Neural cell (in vitro differentiated cells): Measurements from ENCODE around the gene HS3ST3B1. TPM values are rescaled to one million over a fixed set of nuclear protein-coding genes. Genes with fewer than 3 reads are reported as not detected.

Source experiments
- H2AFZ ChIP-seq: fragments of 200-600, 300-800 bp; sonication (generic), shearing (Covaris generic); 2 replicates; pipeline ENCODE4 v1.6.0; 2014; ENCODE audit warnings: low read depth, mild to moderate bottlenecking, antibody characterized with exemption, low read length, moderate library complexity
- H3F3A ChIP-seq: fragments of 200-600 bp; shearing (Covaris generic); 2 replicates; pipeline ENCODE4 v1.6.1; 2016; ENCODE audit warnings: mild to moderate bottlenecking, moderate library complexity, mixed read lengths, antibody characterized with exemption, low read length; ENCODE audit not compliant: insufficient read depth, poor library complexity, severe bottlenecking
- H3K27ac ChIP-seq: fragments of 200-600, 300-800 bp; sonication (generic), shearing (Covaris generic); 2 replicates; pipeline ENCODE4 v1.5.1; 2014; ENCODE audit warnings: mild to moderate bottlenecking, low read length, moderate library complexity
- H3K27me3 ChIP-seq: fragments of 300-800, 200-600 bp; sonication (generic), shearing (Covaris generic); 2 replicates; pipeline ENCODE4 v1.6.0; 2014; ENCODE audit warnings: mild to moderate bottlenecking, low read depth, low read length, moderate library complexity; ENCODE audit not compliant: insufficient read depth
- H3K36me3 ChIP-seq: fragments of 300-800, 200-600 bp; sonication (generic), shearing (Covaris generic); 2 replicates; pipeline ENCODE4 v1.5.1; 2014; ENCODE audit warnings: mild to moderate bottlenecking, antibody characterized with exemption, low read length, moderate library complexity; ENCODE audit not compliant: insufficient read depth
- H3K4me2 ChIP-seq: fragments of 300-800, 200-600 bp; sonication (generic), shearing (Covaris generic); 2 replicates; pipeline ENCODE4 v1.6.0; 2014; ENCODE audit warnings: mild to moderate bottlenecking, low read length
- H3K4me3 ChIP-seq: fragments of 300-800, 200-600 bp; sonication (generic), shearing (Covaris generic); 2 replicates; pipeline ENCODE4 v1.5.1; 2014; ENCODE audit warnings: mild to moderate bottlenecking, low read length, moderate library complexity
- H3K79me2 ChIP-seq: fragments of 200-600 bp; shearing (Covaris generic); replicated peaks from 2 replicates; pipeline ENCODE4 v1.6.0; 2014; ENCODE audit warnings: mild to moderate bottlenecking, low read length, moderate library complexity; ENCODE audit not compliant: insufficient read depth
- H3K9ac ChIP-seq: fragments of 300-800, 200-600 bp; sonication (generic), shearing (Covaris generic); 2 replicates; pipeline ENCODE4 v1.6.1; 2016; ENCODE audit warnings: mild to moderate bottlenecking, low read length, mixed read lengths
- H3K9me2 ChIP-seq: fragments of 200-600 bp; shearing (Covaris generic); 2 replicates; pipeline ENCODE4 v1.6.1; 2016; ENCODE audit warnings: mild to moderate bottlenecking, low read length, mixed read lengths; ENCODE audit not compliant: insufficient read depth
- H3K9me3 ChIP-seq: fragments of 200-600, 300-800 bp; sonication (generic), shearing (Covaris generic); 2 replicates; pipeline ENCODE4 v1.6.1; 2016; ENCODE audit warnings: mild to moderate bottlenecking, mixed run types, low read length, moderate library complexity, mixed read lengths
- H4K20me1 ChIP-seq: fragments of 200-600 bp; shearing (Covaris generic); 2 replicates; pipeline ENCODE4 v1.6.1; 2016; ENCODE audit warnings: mild to moderate bottlenecking, mixed run types; ENCODE audit not compliant: insufficient read depth
- EP300 ChIP-seq: fragments of 450-650 bp; conservative IDR thresholded peaks from 2 replicates; pipeline ENCODE4 v1.6.1; 2014; ENCODE audit warnings: antibody characterized with exemption, mild to moderate bottlenecking, moderate library complexity; ENCODE audit not compliant: poor library complexity, severe bottlenecking
- EZH2 ChIP-seq: fragments of 200-600, 300-800 bp; shearing (Covaris generic), sonication (generic); IDR thresholded peaks from 2 replicates; pipeline ENCODE4 v1.6.1; 2014; ENCODE audit warnings: antibody characterized with exemption, low read length, borderline replicate concordance, mild to moderate bottlenecking; ENCODE audit not compliant: insufficient read depth, poor library complexity, severe bottlenecking
- MXI1 ChIP-seq: fragments of 450-650 bp; conservative IDR thresholded peaks from 2 replicates; pipeline ENCODE4 v1.6.1; 2014; ENCODE audit warnings: antibody characterized with exemption, mild to moderate bottlenecking; ENCODE audit not compliant: poor library complexity, severe bottlenecking
- POLR2AphosphoS5 ChIP-seq: IDR thresholded peaks from 2 replicates; pipeline ENCODE4 v1.6.1; 2012
- RAD21 ChIP-seq: fragments of 450-650 bp; conservative IDR thresholded peaks from 2 replicates; pipeline ENCODE4 v1.6.1; 2014; ENCODE audit warnings: antibody characterized with exemption, mild to moderate bottlenecking, moderate library complexity
- SMC3 ChIP-seq: fragments of 450-650 bp; conservative IDR thresholded peaks from 2 replicates; pipeline ENCODE4 v1.6.1; 2014; ENCODE audit warnings: antibody characterized with exemption, mild to moderate bottlenecking, moderate library complexity; ENCODE audit not compliant: poor library complexity
- TAF1 ChIP-seq: IDR thresholded peaks from 2 replicates; pipeline ENCODE4 v1.6.1; 2012; ENCODE audit warnings: low read depth
- polyA plus RNA-seq: library from polyadenylated mRNA; depleted of rRNA; stranded (reverse); fragments of >200 nt; gene quantifications from 2 replicates; pipeline ENCODE4 v1.2.3, GENCODE V29; 2014
- TF ChIP-seq, protein P1 (sequence below): fragments of 450-650 bp; IDR thresholded peaks from 2 replicates; pipeline ENCODE4 v1.5.1; 2014; ENCODE audit warnings: antibody characterized with exemption, mild to moderate bottlenecking, moderate library complexity; ENCODE audit not compliant: poor library complexity, severe bottlenecking
- TF ChIP-seq, protein P2 (sequence below): IDR thresholded peaks from 2 replicates; pipeline ENCODE4 v1.6.1; 2012; ENCODE audit warnings: borderline replicate concordance

HS3ST3B1 gene
- polyA plus RNA-seq, 1 donor from 2014 or later = 0.58 TPM

- no peaks in the 10 kb centered on the region for H4K20me1 ChIP-seq
- H3K9me2 ChIP-seq = no peaks in the 10 kb centered on the region
- H3K9me3 ChIP-seq = no peaks in the 10 kb centered on the region
- no peak overlapping the region for H3K4me2 ChIP-seq
- H3K9ac ChIP-seq = no peak overlapping the region
- H3K79me2 ChIP-seq = no peaks in the 10 kb centered on the region
- H3K27ac ChIP-seq = no peak overlapping the region
- H3K27me3 ChIP-seq = no peaks in the 10 kb centered on the region
- no peak overlapping the region for H3K4me3 ChIP-seq
- TF ChIP-seq SMC3 = no peak
- no peak for TF ChIP-seq MXI1
- no peak for TF ChIP-seq EZH2
- no peaks in the 10 kb centered on the region for H3K36me3 ChIP-seq
- no peak overlapping the region for H2AFZ ChIP-seq
- H3F3A ChIP-seq = no peaks in the 10 kb centered on the region
These were observed 20.0 kb downstream of the HS3ST3B1 start for GRCh38 chr17:14320734-14321475.

- no peaks in the 10 kb centered on the region for H3K9me3 ChIP-seq
- no peaks in the 10 kb centered on the region for H3K27me3 ChIP-seq
- TF ChIP-seq TAF1 = no peak
- TF ChIP-seq RAD21 = no peak
- TF ChIP-seq, protein P1, sequence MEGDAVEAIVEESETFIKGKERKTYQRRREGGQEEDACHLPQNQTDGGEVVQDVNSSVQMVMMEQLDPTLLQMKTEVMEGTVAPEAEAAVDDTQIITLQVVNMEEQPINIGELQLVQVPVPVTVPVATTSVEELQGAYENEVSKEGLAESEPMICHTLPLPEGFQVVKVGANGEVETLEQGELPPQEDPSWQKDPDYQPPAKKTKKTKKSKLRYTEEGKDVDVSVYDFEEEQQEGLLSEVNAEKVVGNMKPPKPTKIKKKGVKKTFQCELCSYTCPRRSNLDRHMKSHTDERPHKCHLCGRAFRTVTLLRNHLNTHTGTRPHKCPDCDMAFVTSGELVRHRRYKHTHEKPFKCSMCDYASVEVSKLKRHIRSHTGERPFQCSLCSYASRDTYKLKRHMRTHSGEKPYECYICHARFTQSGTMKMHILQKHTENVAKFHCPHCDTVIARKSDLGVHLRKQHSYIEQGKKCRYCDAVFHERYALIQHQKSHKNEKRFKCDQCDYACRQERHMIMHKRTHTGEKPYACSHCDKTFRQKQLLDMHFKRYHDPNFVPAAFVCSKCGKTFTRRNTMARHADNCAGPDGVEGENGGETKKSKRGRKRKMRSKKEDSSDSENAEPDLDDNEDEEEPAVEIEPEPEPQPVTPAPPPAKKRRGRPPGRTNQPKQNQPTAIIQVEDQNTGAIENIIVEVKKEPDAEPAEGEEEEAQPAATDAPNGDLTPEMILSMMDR = no peak
- TF ChIP-seq MXI1 = no peak
- no peak overlapping the region for H3K27ac ChIP-seq
- H3K4me2 ChIP-seq = no peak overlapping the region
- no peaks in the 10 kb centered on the region for H3K9me2 ChIP-seq
- no peak overlapping the region for H2AFZ ChIP-seq
- no peaks in the 10 kb centered on the region for H4K20me1 ChIP-seq
- no peaks in the 10 kb centered on the region for H3K36me3 ChIP-seq
- H3K4me3 ChIP-seq = no peak overlapping the region
- H3F3A ChIP-seq = no peaks in the 10 kb centered on the region
- no peak overlapping the region for H3K9ac ChIP-seq
- no peaks in the 10 kb centered on the region for H3K79me2 ChIP-seq
These were observed 20.6 kb downstream of the HS3ST3B1 start for GRCh38 chr17:14321476-14321949.

DNA sequence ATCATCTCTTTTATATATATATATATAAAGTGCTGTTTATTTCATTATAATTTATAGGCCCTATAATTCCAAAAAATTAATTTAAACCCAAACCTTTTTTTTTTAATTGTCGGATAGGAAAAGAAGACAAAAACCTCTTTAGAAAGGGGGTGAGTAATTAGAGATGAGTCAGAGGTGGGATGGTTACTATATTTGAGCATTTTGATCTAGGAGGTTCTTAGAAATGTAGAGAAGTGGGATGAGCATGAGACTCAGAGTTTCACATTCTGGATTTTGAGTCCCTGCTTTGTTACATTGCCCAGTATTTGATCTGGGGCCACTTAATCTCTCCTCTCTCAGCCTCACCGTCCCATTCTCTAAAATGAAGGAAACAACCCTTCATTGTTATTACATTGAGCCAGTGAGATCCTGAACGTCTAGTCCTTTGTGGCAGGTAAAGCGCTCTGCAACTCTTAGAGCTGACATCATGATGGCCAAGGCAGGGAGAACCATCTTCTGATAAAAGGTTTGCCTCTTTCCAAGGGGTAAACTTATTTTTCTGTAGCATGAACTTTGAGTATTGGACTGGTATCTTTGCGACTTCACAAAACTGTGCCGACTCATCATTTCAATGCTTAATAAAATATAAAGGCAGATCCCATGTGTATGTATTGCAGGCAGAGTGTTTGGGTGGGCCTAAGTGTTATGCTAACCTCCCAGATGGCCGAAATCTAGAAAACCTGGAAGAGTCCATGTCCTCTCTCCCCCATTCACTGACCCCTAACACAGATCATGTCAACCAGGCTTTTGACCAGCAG, 21.3 kb downstream of the HS3ST3B1 start:
- H3K36me3 ChIP-seq = no peaks in the 10 kb centered on the region
- H3K27ac ChIP-seq = no peak overlapping the region
- H2AFZ ChIP-seq = no peak overlapping the region
- no peak overlapping the region for H3K4me3 ChIP-seq
- H3F3A ChIP-seq = no peaks in the 10 kb centered on the region
- no peaks in the 10 kb centered on the region for H4K20me1 ChIP-seq
- H3K4me2 ChIP-seq = no peak overlapping the region
- H3K9ac ChIP-seq = no peak overlapping the region
- H3K9me2 ChIP-seq = no peaks in the 10 kb centered on the region
- no peaks in the 10 kb centered on the region for H3K9me3 ChIP-seq
- H3K79me2 ChIP-seq = no peaks in the 10 kb centered on the region
- H3K27me3 ChIP-seq = no peaks in the 10 kb centered on the region
- TF ChIP-seq TAF1 = no peak
- TF ChIP-seq EZH2 = no peak
- TF ChIP-seq, protein P2, sequence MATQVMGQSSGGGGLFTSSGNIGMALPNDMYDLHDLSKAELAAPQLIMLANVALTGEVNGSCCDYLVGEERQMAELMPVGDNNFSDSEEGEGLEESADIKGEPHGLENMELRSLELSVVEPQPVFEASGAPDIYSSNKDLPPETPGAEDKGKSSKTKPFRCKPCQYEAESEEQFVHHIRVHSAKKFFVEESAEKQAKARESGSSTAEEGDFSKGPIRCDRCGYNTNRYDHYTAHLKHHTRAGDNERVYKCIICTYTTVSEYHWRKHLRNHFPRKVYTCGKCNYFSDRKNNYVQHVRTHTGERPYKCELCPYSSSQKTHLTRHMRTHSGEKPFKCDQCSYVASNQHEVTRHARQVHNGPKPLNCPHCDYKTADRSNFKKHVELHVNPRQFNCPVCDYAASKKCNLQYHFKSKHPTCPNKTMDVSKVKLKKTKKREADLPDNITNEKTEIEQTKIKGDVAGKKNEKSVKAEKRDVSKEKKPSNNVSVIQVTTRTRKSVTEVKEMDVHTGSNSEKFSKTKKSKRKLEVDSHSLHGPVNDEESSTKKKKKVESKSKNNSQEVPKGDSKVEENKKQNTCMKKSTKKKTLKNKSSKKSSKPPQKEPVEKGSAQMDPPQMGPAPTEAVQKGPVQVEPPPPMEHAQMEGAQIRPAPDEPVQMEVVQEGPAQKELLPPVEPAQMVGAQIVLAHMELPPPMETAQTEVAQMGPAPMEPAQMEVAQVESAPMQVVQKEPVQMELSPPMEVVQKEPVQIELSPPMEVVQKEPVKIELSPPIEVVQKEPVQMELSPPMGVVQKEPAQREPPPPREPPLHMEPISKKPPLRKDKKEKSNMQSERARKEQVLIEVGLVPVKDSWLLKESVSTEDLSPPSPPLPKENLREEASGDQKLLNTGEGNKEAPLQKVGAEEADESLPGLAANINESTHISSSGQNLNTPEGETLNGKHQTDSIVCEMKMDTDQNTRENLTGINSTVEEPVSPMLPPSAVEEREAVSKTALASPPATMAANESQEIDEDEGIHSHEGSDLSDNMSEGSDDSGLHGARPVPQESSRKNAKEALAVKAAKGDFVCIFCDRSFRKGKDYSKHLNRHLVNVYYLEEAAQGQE = no peak
- TF ChIP-seq RAD21 = no peak
- no peak for TF ChIP-seq EP300
- TF ChIP-seq, protein P1 = no peak
- TF ChIP-seq MXI1 = no peak
- TF ChIP-seq POLR2AphosphoS5 = no peak
- TF ChIP-seq SMC3 = no peak
